HK-2 (cell line): ENCODE results near the gene TEX14.

Source experiments
- DNase-seq: peaks from one replicate; pipeline ENCODE4 v3.0.0-alpha.2; 2018; ENCODE audit not compliant: unreplicated experiment

TEX14 gene

GRCh38 chr17:58525239-58525638 is 166.6 kb downstream of the TEX14 start:
- no peak for DNase-seq

- DNase-seq: no peak
These were observed 170.2 kb downstream of the TEX14 start for GRCh38 chr17:58521680-58522079.

- no peak for DNase-seq
These were observed 170.9 kb downstream of the TEX14 start for GRCh38 chr17:58520843-58521430.

GRCh38 chr17:58517928-58518609 is 173.8 kb downstream of the TEX14 start:
- peak; percentile 100 for DNase-seq

- no peak for DNase-seq
These were observed 174.4 kb downstream of the TEX14 start for GRCh38 chr17:58517378-58517927.

DNA sequence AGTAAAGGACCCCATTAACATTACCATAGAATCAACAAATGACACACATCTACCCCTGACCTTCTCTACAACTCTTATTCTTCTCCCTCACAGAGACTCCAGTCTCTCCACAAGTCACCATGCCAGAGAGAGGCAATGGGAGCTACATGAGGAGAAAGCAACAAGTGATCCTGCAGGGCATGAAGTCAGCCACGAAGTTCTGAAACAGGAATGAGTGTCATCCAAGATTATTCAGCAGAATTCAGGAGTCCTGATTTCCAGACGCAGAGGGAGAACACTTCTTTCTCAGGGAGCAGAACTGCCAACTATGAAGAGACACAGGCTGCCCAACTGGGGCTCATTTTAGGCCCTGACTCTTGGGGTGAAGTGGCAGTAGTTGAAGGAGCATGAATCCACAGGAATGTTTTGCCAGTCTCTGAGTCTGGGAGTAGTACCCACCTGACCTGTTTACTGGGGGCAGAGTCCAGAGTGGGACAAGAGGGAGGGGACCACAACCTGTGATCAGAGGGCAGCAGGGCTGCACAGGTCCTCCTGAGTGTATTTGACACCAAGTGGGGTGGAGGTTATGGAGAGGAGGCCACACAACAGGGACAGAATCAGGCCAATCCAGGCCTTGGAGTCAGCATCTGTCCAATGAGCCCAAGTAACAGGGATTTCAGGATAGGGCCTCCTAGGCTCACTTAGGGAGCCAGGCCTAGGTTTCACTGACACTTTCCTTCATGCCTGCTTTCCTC is 175.0 kb downstream of the TEX14 start:
- no peak for DNase-seq

DNA sequence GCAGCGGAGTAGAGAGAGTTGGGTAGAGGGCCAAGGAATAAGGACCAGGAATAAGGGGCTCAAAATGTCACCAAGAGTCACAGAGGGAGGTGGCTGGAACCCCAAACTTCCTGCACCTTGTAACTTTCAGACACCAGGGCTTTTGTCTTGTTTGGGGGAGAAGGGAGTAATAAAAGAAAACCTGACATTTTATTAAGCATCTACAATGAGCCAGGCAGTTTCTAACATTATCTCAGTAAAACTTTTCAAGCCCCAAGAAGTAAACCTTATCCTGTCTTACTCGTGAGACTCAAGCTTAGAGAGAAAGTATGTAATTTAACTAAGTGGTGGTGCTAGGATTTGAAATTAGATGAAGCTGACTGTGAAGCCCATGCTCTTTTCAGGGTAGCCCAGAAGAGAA is 176.6 kb downstream of the TEX14 start:
- DNase-seq: no peak

GRCh38 chr17:58514770-58515157 is 177.1 kb downstream of the TEX14 start:
- DNase-seq: no peak

DNA sequence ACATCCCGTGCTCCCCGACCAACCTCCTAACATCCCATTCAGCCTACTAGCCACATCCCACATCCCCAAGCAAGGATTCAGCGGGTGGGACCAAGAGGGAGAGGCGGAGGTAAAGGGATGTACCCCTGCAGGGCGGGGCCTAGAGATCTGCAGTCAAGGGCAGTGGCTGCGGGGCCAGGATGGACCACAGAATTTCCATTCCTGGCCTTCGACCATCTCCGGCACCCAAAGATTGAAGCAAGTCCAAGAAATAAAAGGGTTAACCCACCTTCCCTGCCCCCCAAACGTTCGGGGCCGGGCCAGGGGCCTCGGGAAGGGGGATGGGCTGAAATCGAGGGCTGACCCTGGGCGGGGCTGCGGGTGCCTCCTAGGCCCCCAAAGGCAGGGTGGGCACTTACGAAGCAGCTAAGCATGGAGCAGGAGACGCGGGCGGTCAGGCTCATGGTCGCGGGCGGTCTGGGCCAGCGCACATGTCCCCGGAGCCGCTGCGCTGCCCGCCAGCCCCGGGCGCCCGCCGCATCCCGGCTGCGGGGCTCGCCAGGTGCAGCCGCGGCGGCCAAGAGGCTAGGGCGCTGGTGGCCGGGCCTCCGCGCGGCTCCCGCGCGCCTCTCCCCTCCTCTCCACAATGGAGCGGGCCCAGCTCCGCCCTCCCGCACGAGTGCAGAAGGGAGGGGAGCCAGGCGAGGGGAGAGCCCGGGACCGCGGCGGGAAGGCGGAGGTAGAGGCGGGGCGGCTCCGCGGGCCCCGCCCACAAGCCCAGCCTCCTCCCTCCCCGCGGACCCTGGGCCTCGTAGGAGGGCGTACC is 177.7 kb downstream of the TEX14 start, which contains the start of gene MTMR4:
Gene MTMR4, minus strand, starts transcription at position 674 of the 805 bp plus-strand sequence. Its CDS starts 231 bp downstream, at position 443.
- DNase-seq: peak; percentile 69

- DNase-seq: no peak
These were observed 178.4 kb downstream of the TEX14 start for GRCh38 chr17:58513267-58513964.

GRCh38 chr17:58510075-58510474 is 181.8 kb downstream of the TEX14 start:
- DNase-seq: no peak

GRCh38 chr17:58508341-58509067 is 183.3 kb downstream of the TEX14 start:
- no peak for DNase-seq

- DNase-seq: no peak
These were observed 184.7 kb downstream of the TEX14 start for GRCh38 chr17:58507123-58507634.
